SU-DHL-6 (cell line): Measurements from ENCODE around the gene LRRC10B.

ENCODE experiments used
- EZH2phosphoT487 ChIP-seq: fragments of 200-600 bp; sonication (generic), shearing (Covaris generic); conservative IDR thresholded peaks from 2 replicates; pipeline ENCODE4 v1.6.1; 2018; ENCODE audit warnings: mild to moderate bottlenecking, antibody characterized with exemption, low read length, moderate library complexity, mixed read lengths
- TF ChIP-seq, protein P1 (sequence below): fragments of 200-600 bp; sonication (generic); IDR thresholded peaks from one replicate; pipeline ENCODE4 v1.5.1; 2017; ENCODE audit warnings: antibody characterized with exemption, mild to moderate bottlenecking, low read length, moderate library complexity; ENCODE audit not compliant: insufficient read depth, poor library complexity, severe bottlenecking

GRCh38 chr11:61468002-61468401 lies 40.5 kb upstream of the LRRC10B start:
- TF ChIP-seq, protein P1, sequence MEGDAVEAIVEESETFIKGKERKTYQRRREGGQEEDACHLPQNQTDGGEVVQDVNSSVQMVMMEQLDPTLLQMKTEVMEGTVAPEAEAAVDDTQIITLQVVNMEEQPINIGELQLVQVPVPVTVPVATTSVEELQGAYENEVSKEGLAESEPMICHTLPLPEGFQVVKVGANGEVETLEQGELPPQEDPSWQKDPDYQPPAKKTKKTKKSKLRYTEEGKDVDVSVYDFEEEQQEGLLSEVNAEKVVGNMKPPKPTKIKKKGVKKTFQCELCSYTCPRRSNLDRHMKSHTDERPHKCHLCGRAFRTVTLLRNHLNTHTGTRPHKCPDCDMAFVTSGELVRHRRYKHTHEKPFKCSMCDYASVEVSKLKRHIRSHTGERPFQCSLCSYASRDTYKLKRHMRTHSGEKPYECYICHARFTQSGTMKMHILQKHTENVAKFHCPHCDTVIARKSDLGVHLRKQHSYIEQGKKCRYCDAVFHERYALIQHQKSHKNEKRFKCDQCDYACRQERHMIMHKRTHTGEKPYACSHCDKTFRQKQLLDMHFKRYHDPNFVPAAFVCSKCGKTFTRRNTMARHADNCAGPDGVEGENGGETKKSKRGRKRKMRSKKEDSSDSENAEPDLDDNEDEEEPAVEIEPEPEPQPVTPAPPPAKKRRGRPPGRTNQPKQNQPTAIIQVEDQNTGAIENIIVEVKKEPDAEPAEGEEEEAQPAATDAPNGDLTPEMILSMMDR: no peak
- no peak for TF ChIP-seq EZH2phosphoT487
